Measurements from ENCODE around the gene IVD. TPM values are rescaled to one million over a fixed set of nuclear protein-coding genes. Genes with fewer than 3 reads are reported as not detected.
A peak's percentile ranks its signal among the peaks of the same experiment; 100 is the strongest.

IVD gene
- total and polyA plus RNA-seq, 2 of the 4 experiments (the other 2 are of a cell fraction), result 31.7 to 41.1 TPM

GRCh38 chr15:40470423-40471104, 65.0 kb downstream of the IVD start, which contains the start of gene CHST14:
CHST14 (plus strand) TSS chr15:40470984; CDS start chr15:40471214, 230 bp downstream.
- Histone ChIP-seq H3K18ac (ENCODE audit: low read depth, low read length) (peak within 1 kb of the TSS; percentile 59), H3K79me1 (ENCODE audit: low read depth in 1 of 2, low read length in 2 of 2) (peaks cover 6 to 18% of the 10 kb centered on the region in 2 experiments; a peak in 3 of 4 replicates), H3K23ac (ENCODE audit: low read depth, low read length) (peak within 1 kb of the TSS; percentile 84), H3K4me2 (ENCODE audit: low read depth, low read length) (peak within 1 kb of the TSS; percentile 97), H4K91ac (ENCODE audit: insufficient read depth, low read depth, low read length) (peak within 1 kb of the TSS; percentile 89), H2AFZ (replicated peaks; ENCODE audit: low read length, poor library complexity) (peak within 1 kb of the TSS; percentile 96), H3K56ac (ENCODE audit: extremely low read depth, insufficient read depth, low read length) (peak within 1 kb of the TSS; percentile 24), H3K27ac (ENCODE audit: insufficient read depth, low read length) (peak within 1 kb of the TSS; percentile 91), H3K9me1 (ENCODE audit: insufficient read depth, low read length) (peaks cover 16% of the 10 kb centered on the region), H2BK120ac (ENCODE audit: low read depth, low read length) (peak within 1 kb of the TSS; percentile 66), H4K5ac (ENCODE audit: low read depth, low read length) (peak within 1 kb of the TSS; percentile 91), H3K9me3 (ENCODE audit: control insufficient read depth, insufficient read depth, low read length) (no peaks in the 10 kb centered on the region), H2AK5ac (ENCODE audit: low read depth, low read length) (peak within 1 kb of the TSS; percentile 92), H3K36me3 (ENCODE audit: control insufficient read depth, insufficient read depth, low read length) (peaks cover 19% of the 10 kb centered on the region; the same call in 1 of the 2 replicates), H3K4ac (ENCODE audit: low read depth, low read length) (peak within 1 kb of the TSS; percentile 88), H2BK5ac (ENCODE audit: low read depth, low read length, poor library complexity, severe bottlenecking) (peak within 1 kb of the TSS; percentile 31), H3K4me1 (ENCODE audit: control insufficient read depth, insufficient read depth, low read length) (peaks cover 12% of the 10 kb centered on the region), H3K4me3 (ENCODE audit: insufficient read depth, low read depth, low read length) (peak within 1 kb of the TSS; percentile 79), H3K14ac (replicated peaks; ENCODE audit: low read depth, low read length) (peak within 1 kb of the TSS; percentile 89), H3K27me3 (ENCODE audit: control insufficient read depth, insufficient read depth, low read length) (0 out of 2 replicates have a peak, but pooled peaks cover 1% of the 10 kb centered on the region), H2AK9ac (replicated peaks; ENCODE audit: low read depth, low read length, poor library complexity) (peak within 1 kb of the TSS; percentile 91), H2BK20ac (ENCODE audit: low read depth, low read length) (no peak within 1 kb of the TSS; the same call in 1 of the 2 replicates), H4K8ac (ENCODE audit: low read depth in 2 of 2, low read length in 2 of 2) (peak within 1 kb of the TSS; percentile 75 to 87), H3K9ac (ENCODE audit: low read depth, low read length) (peak within 1 kb of the TSS; percentile 89), H4K20me1 (ENCODE audit: insufficient read depth, low read length) (no peaks in the 10 kb centered on the region), H2BK15ac (ENCODE audit: low read depth, low read length) (peak within 1 kb of the TSS; percentile 15; the same call in 1 of the 3 replicates)
- 2% methylated on average over 9 of the region's 52 CpGs; no CpG with 5 or more reads in 1 of the 2 experiments for WGBS, 2 experiments (ENCODE audit: extremely low coverage in 2 of 2, insufficient read length in 1 of 2)
- ChIA-PET POLR2A (ENCODE audit: unreplicated experiment) (no interaction called here), CTCF (no interaction called here)
- in situ Hi-C loops (cut with MboI; ENCODE audit: low sequenced_read_pairs), result no loop called here
- peak; percentile 75 for TF ChIP-seq CEBPB (IDR thresholded peaks at IDR 0.05; ENCODE audit: low read depth, low read length)
- no peak for TF ChIP-seq NFE2L2 (IDR thresholded peaks at IDR 0.05; ENCODE audit: low read depth, low read length)
- no peak for TF ChIP-seq FOS (IDR thresholded peaks at IDR 0.05; ENCODE audit: low read depth, low read length)
- TF ChIP-seq MAZ (IDR thresholded peaks at IDR 0.05; ENCODE audit: borderline replicate concordance, low read depth, low read length), result no peak; the same call in 1 of the 2 replicates
- no peak for TF ChIP-seq USF2 (IDR thresholded peaks at IDR 0.05; ENCODE audit: low read depth, low read length)
- BruUV-seq (replicated peaks), result no TSS peak
- dilution Hi-C loops (cut with HindIII; ENCODE audit: low sequenced_read_pairs, unreplicated experiment), result no loop called here
- intact Hi-C loops (cut with micrococcal nuclease), result loop anchor here (1.0 kb wide), 1 partner anchor 37 kb away; no protein-coding TSS in a partner anchor
- peak; percentile 92 for ATAC-seq (ENCODE audit: low read depth)
- peak; percentile 43 for DNase-seq

Other genes starting within 250 kb of the IVD start
- 24.7 and 31.9 TPM in 2 replicates for gene BUB1B, start 244.7 kb upstream of the IVD start, total RNA-seq (2012; rRNA removed)
- 13.6 and 15.6 TPM in 2 replicates for gene BUB1B, start 244.7 kb upstream of the IVD start, polyA plus RNA-seq (2012; rRNA removed)
- not detected in 2 replicates for gene PAK6, start 166.7 kb upstream of the IVD start, total RNA-seq (2012; rRNA removed)
- gene PAK6, start 166.7 kb upstream of the IVD start, polyA plus RNA-seq (2012; rRNA removed), result 0.21 TPM in 1 of 2 replicates, not detected in the other
- gene ANKRD63, start 122.7 kb upstream of the IVD start, total RNA-seq (2012; rRNA removed), result under 0.01 TPM in 1 of 2 replicates, not detected in the other
- not detected in 2 replicates for gene ANKRD63, start 122.7 kb upstream of the IVD start, polyA plus RNA-seq (2012; rRNA removed)
- 0.18 and 0.28 TPM in 2 replicates for gene PLCB2, start 97.9 kb upstream of the IVD start, total RNA-seq (2012; rRNA removed)
- 0.87 and 1.4 TPM in 2 replicates for gene PLCB2, start 97.9 kb upstream of the IVD start, polyA plus RNA-seq (2012; rRNA removed)
- 10.4 and 13.1 TPM in 2 replicates for gene INAFM2, start 82.1 kb upstream of the IVD start, total RNA-seq (2012; rRNA removed)
- 11.7 and 14.0 TPM in 2 replicates for gene INAFM2, start 82.1 kb upstream of the IVD start, polyA plus RNA-seq (2012; rRNA removed)
- 19.7 and 30.0 TPM in 2 replicates for gene CCDC9B, start 64.9 kb upstream of the IVD start, total RNA-seq (2012; rRNA removed)
- gene CCDC9B, start 64.9 kb upstream of the IVD start, polyA plus RNA-seq (2012; rRNA removed), result 26.0 and 30.9 TPM in 2 replicates
- gene PHGR1, start 54.8 kb upstream of the IVD start, total RNA-seq (2012; rRNA removed), result not detected in 2 replicates
- not detected in 2 replicates for gene PHGR1, start 54.8 kb upstream of the IVD start, polyA plus RNA-seq (2012; rRNA removed)
- gene DISP2, start 47.6 kb upstream of the IVD start, total RNA-seq (2012; rRNA removed), result under 0.01 and 0.36 TPM in 2 replicates
- gene DISP2, start 47.6 kb upstream of the IVD start, polyA plus RNA-seq (2012; rRNA removed), result 0.34 and 0.42 TPM in 2 replicates
- gene KNSTRN, start 23.1 kb upstream of the IVD start, total RNA-seq (2012; rRNA removed), result 73.5 and 73.6 TPM in 2 replicates
- 31.2 and 33.1 TPM in 2 replicates for gene KNSTRN, start 23.1 kb upstream of the IVD start, polyA plus RNA-seq (2012; rRNA removed)
- gene BAHD1, start 35.2 kb downstream of the IVD start, total RNA-seq (2012; rRNA removed), result 3.0 and 3.6 TPM in 2 replicates
- 8.1 and 8.7 TPM in 2 replicates for gene BAHD1, start 35.2 kb downstream of the IVD start, polyA plus RNA-seq (2012; rRNA removed)
- 3.3 and 3.8 TPM in 2 replicates for gene CHST14, start 65.2 kb downstream of the IVD start, total RNA-seq (2012; rRNA removed)
- gene CHST14, start 65.2 kb downstream of the IVD start, polyA plus RNA-seq (2012; rRNA removed), result 19.5 and 20.6 TPM in 2 replicates
- gene CCDC32, start 159.2 kb downstream of the IVD start, total RNA-seq (2012; rRNA removed), result 13.3 and 15.1 TPM in 2 replicates
- gene CCDC32, start 159.2 kb downstream of the IVD start, polyA plus RNA-seq (2012; rRNA removed), result 10.8 and 14.8 TPM in 2 replicates
- 11.9 and 13.4 TPM in 2 replicates for gene RPUSD2, start 163.5 kb downstream of the IVD start, total RNA-seq (2012; rRNA removed)
- gene RPUSD2, start 163.5 kb downstream of the IVD start, polyA plus RNA-seq (2012; rRNA removed), result 7.2 and 7.4 TPM in 2 replicates
- 25.1 and 32.5 TPM in 2 replicates for gene KNL1, start 188.5 kb downstream of the IVD start, total RNA-seq (2012; rRNA removed)
- gene KNL1, start 188.5 kb downstream of the IVD start, polyA plus RNA-seq (2012; rRNA removed), result 2.2 and 3.1 TPM in 2 replicates

Measured in IMR-90 (cell line).